Transverse colon (tissue), 3 donors: ENCODE measurements around the gene GLOD5.

Source experiments
- POLR2A ChIP-seq: fragments of 450-650 bp; IDR thresholded peaks from one replicate; pipeline ENCODE4 v1.6.1; 2016; ENCODE audit warnings: antibody characterized with exemption, mild to moderate bottlenecking, moderate library complexity
- TF ChIP-seq, protein P1 (sequence below), 5 experiments: fragments of 200-600 bp in 3 of 5; fragments of 450-650 bp in 2 of 5; sonication (generic) in 3 of 5; IDR thresholded peaks; 1 replicate in 2 of 5; 2 replicates in 3 of 5; pipeline ENCODE4 v1.5.1; 2016 to 2017; ENCODE audit warnings: antibody characterized with exemption in 5 of 5, inconsistent platforms in 3 of 5, mild to moderate bottlenecking in 2 of 5, moderate library complexity in 1 of 5

DNA sequence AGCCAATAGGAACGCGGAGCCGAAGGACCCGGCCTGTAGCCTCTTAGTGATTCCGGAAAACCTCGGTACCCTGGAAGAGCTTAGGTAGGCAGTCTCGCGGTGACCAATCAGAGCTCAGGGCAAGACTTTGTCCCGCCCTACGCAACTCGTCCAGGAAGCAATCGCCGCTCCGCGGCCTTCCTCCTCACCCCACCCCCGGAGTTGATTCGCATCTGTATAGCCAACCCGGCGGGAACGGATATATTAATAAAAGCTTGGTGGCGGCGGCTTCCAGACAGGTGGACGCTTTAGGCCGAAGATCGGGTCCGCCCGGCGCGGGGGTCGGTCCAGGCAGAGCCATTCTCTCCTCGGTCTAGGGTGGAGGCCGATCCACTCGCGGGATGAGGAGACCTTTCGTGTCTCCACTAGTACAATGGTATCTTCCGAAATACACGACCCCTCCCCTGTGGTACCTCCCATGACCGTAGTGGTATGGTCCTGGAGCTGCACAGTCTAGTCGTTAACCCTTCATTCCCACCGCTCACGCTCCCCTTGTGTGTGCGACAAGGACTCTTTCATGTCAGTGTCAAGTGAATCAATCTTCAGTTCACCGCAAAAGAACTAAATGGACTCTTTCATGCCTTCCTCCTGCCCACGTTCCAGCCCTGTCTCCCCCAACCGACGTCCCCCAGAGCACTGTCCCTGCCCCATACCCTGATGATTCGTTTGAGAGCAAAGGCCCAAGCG lies 24.2 kb upstream of the GLOD5 start:
- TF ChIP-seq, protein P1, sequence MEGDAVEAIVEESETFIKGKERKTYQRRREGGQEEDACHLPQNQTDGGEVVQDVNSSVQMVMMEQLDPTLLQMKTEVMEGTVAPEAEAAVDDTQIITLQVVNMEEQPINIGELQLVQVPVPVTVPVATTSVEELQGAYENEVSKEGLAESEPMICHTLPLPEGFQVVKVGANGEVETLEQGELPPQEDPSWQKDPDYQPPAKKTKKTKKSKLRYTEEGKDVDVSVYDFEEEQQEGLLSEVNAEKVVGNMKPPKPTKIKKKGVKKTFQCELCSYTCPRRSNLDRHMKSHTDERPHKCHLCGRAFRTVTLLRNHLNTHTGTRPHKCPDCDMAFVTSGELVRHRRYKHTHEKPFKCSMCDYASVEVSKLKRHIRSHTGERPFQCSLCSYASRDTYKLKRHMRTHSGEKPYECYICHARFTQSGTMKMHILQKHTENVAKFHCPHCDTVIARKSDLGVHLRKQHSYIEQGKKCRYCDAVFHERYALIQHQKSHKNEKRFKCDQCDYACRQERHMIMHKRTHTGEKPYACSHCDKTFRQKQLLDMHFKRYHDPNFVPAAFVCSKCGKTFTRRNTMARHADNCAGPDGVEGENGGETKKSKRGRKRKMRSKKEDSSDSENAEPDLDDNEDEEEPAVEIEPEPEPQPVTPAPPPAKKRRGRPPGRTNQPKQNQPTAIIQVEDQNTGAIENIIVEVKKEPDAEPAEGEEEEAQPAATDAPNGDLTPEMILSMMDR (IDR thresholded peaks at IDR 0.05) = no peak
- peak; percentile 71 for TF ChIP-seq POLR2A
